Measurements from ENCODE around the gene PCNX3.
"Not testable (repeated sequence)": the region's sequence is repeated elsewhere in the genome, so short reads cannot be mapped to it uniquely, and the experiment has no call there.

PCNX3 gene

GRCh38 chr11:65634905-65635731 is 19.5 kb downstream of the PCNX3 start:
- no peak for DNase-seq (ENCODE audit: low read depth)
- H3K4me3 ChIP-seq (replicated peaks; ENCODE audit: low read depth, low read length): no peak overlapping the region
- TF ChIP-seq, protein P1, sequence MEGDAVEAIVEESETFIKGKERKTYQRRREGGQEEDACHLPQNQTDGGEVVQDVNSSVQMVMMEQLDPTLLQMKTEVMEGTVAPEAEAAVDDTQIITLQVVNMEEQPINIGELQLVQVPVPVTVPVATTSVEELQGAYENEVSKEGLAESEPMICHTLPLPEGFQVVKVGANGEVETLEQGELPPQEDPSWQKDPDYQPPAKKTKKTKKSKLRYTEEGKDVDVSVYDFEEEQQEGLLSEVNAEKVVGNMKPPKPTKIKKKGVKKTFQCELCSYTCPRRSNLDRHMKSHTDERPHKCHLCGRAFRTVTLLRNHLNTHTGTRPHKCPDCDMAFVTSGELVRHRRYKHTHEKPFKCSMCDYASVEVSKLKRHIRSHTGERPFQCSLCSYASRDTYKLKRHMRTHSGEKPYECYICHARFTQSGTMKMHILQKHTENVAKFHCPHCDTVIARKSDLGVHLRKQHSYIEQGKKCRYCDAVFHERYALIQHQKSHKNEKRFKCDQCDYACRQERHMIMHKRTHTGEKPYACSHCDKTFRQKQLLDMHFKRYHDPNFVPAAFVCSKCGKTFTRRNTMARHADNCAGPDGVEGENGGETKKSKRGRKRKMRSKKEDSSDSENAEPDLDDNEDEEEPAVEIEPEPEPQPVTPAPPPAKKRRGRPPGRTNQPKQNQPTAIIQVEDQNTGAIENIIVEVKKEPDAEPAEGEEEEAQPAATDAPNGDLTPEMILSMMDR (IDR thresholded peaks at IDR 0.05; ENCODE audit: low read length, missing control alignments): no peak

GRCh38 chr11:65636108-65637031 is 20.8 kb downstream of the PCNX3 start:
- DNase-seq (ENCODE audit: low read depth): no peak
- TF ChIP-seq, protein P1 (IDR thresholded peaks at IDR 0.05; ENCODE audit: low read length, missing control alignments): no peak
- no peak overlapping the region for H3K4me3 ChIP-seq (replicated peaks; ENCODE audit: low read depth, low read length)

GRCh38 chr11:65637032-65637557 is 21.5 kb downstream of the PCNX3 start:
- H3K4me3 ChIP-seq (replicated peaks; ENCODE audit: low read depth, low read length): no peak overlapping the region
- TF ChIP-seq, protein P1 (IDR thresholded peaks at IDR 0.05; ENCODE audit: low read length, missing control alignments): no peak
- no peak for DNase-seq (ENCODE audit: low read depth)

- DNase-seq (ENCODE audit: low read depth): peak; percentile 91
- TF ChIP-seq, protein P1 (IDR thresholded peaks at IDR 0.05; ENCODE audit: low read length, missing control alignments): peak; percentile 50
Observed at GRCh38 chr11:65637794-65638419, 22.3 kb downstream of the PCNX3 start, which contains the start of gene SIPA1. SIPA1 (plus strand) TSS chr11:65638101; CDS start chr11:65640922, 2,821 bp downstream.

DNA sequence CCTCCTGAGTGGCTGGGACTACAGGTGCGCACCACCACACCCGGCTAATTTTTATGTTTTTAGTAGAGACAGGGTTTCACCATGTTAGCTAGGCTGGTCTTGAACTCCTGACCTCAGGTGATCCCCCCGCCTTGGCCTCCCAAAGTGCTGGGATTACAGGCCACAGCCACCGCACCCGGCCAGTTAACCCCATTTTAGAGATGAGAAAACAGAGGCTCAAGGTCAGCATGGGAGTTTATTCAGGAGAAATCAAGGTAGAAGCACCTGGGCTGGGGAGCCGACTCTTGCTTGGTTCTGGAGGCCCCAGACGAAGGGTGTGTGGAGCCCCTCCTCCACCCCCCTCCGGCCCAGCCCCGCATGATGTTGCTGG is 23.6 kb downstream of the PCNX3 start:
- not testable (repeated sequence) for H3K4me3 ChIP-seq (replicated peaks; ENCODE audit: low read depth, low read length); DNase-seq (ENCODE audit: low read depth)

More at GRCh38 chr11:65637794-65638419, 22.3 kb downstream of the PCNX3 start, which contains the start of gene SIPA1:
- H3K4me3 ChIP-seq (replicated peaks; ENCODE audit: low read depth, low read length): peak within 1 kb of the TSS; percentile 77

- no peak for DNase-seq (ENCODE audit: low read depth)
- TF ChIP-seq, protein P1 (IDR thresholded peaks at IDR 0.05; ENCODE audit: low read length, missing control alignments): no peak
- H3K4me3 ChIP-seq (replicated peaks; ENCODE audit: low read depth, low read length): no peak overlapping the region
Observed at GRCh38 chr11:65639623-65640482, 24.3 kb downstream of the PCNX3 start.
